Stimulated activated CD8-positive, alpha-beta memory T cell treated with anti-CD3 and anti-CD28 coated beads, Interleukin-15, amount 100 ng/mL, for 48 hours (primary cell): ENCODE measurements around the gene CCND2.

ENCODE experiments used
- DNase-seq, 2 donors: peaks; one replicate each; pipeline ENCODE4 v3.0.0-alpha.2; 2020; ENCODE audit warnings: low read depth in 2 of 2

CCND2 gene

GRCh38 chr12:4289998-4290790 is 16.6 kb downstream of the CCND2 start:
- no peak for DNase-seq

DNA sequence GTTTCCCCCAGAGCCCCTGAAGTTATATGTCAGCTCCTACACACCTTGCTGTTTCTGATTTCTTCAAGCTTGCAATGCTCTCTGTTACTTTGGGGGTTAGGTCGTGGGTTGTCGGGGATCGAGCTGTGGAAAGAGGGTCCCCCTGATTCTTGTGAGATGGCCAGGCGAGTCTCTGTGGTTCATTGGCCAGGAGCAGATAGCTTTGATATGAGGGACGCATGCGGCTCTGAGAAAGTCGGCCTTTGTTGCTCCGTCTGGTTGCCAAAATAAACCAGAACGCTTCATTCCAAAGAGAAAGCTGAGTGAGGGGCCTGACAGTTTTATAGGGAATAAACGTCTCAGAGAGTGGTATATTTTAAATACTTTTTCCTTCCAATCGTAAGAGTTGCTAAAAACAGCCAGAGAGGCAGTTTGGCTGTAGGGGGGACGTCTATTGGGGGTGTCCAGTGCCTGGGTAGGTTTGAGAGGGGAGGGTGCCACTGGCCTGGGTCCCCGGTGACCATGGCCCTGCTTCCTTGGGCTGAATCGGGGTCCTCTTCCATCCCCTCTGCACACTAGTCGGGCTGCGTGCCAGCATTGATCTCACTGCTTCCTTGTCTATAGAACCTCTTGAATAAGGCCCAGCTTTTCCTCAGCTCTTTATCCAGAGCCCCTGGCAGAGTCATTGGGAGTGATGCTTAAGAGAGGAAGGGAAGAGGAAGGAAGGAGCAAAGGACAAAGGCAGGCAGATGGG is 18.9 kb downstream of the CCND2 start:
- DNase-seq: no peak

- DNase-seq: no peak
Observed at GRCh38 chr12:4293299-4293965, 19.9 kb downstream of the CCND2 start.

- DNase-seq: no peak
Observed at GRCh38 chr12:4293966-4294505, 20.5 kb downstream of the CCND2 start.

DNA sequence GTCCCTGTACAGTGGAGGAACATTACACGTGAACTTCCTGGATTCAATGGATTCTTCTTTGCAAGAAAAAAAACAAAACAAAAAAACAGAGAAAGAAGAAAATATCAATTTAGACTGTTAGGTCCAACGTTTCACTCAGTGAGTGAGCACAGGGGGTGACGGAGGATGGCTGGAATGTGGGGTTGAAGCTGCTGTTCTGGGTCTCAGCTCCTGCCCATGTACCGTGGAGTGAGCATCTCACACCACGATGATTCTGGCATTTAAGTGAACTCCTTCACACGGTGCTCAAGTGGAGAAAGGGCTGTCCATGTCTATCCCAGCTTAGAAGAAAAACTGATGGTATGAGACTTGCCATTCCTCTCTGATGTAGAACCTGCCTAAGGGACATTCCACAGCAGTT is 23.2 kb downstream of the CCND2 start:
- no peak for DNase-seq

GRCh38 chr12:4297617-4298016 is 24.1 kb downstream of the CCND2 start:
- no peak for DNase-seq

- DNase-seq: no peak
Observed at GRCh38 chr12:4300883-4301282, 27.3 kb downstream of the CCND2 start.

DNA sequence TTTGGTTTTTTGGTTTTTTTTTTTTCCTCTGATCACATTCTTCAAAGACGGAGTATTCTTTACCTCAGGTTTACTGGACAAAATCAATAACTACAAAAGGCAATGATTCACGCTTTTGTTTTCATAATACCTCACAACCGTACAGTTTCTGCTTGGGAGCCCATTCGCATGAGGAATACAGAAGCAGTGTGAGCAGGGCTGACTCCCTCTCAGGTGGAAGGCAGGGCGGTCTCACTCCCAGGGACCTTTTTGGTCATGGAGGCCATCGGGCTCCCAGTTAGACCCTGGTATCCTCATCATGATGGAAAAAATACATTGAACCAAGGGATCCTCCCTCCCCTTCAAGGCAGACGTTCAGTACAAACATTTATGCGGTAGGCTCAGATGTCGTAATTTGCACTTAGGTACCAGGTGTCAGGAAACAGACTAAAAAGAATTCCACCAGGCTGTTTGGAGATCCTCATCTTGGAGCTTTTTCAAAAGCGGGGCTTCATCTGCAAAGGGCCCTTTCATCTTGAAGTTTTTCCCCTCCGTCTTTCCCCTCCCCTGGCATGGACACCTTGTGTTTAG is 28.5 kb downstream of the CCND2 start:
- no peak for DNase-seq

DNA sequence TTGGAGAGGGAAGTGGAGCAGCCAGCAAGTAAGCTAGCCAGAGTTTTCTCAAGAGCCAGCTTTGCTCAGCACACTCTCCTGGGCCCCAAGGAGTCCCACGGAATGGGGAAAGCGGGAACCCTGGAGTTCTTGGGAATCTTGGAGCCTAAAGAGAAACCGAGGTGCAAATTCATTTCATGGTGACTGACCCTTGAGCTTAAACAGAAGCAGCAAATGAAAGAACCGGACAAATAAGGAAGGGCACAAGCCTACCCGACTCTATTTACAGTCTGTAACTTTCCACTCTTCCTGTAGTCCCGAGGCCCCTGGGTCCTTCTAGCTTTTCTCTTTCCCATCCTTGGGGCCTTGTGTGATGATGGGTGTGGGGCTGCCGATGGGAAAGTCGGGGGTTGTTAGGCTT is 29.3 kb downstream of the CCND2 start:
- DNase-seq: no peak

GRCh38 chr12:4303750-4304149 is 30.2 kb downstream of the CCND2 start:
- DNase-seq: no peak

- DNase-seq: no peak
Observed at GRCh38 chr12:4307593-4308333, 34.2 kb downstream of the CCND2 start.

- no peak for DNase-seq
Observed at GRCh38 chr12:4308334-4308950, 34.9 kb downstream of the CCND2 start.

DNA sequence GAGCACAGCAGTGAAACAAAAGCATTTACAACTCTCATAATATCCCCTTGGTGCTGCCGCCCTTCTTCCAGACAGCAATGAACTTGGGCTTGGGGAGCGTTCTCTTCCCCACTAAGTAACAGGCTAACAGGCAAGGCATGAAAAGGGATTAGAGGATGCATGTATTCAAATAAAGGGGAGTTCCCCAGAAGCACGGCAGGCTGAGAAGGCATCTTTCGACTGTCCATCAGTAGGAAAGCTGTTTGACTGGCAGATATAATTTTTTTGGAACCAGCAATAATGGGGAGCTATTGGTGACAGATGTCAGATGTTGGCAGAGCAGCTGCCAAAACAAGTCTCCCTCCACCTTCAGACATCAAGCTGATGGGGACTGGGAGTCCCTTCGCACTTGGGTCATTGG is 38.2 kb downstream of the CCND2 start:
- no peak for DNase-seq

DNA sequence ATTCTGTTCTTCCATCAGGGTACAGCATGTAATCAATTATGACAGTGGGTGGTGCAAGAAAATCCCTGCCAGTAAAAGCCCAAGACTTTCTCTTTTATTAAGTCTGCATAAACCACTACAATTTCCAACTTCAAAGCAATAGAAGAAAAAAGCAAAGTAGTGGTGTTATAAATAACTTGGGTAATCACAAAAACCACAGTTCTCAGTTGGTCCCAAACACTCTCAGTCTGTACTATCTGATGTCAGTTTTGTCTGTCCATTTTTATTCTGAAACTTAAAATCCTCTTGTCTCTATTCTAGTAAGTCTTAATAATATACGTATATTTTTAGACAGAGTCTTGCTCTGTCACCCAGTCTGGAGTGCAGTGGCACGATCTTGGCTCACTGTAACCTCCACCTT is 38.7 kb downstream of the CCND2 start:
- DNase-seq: no peak

DNA sequence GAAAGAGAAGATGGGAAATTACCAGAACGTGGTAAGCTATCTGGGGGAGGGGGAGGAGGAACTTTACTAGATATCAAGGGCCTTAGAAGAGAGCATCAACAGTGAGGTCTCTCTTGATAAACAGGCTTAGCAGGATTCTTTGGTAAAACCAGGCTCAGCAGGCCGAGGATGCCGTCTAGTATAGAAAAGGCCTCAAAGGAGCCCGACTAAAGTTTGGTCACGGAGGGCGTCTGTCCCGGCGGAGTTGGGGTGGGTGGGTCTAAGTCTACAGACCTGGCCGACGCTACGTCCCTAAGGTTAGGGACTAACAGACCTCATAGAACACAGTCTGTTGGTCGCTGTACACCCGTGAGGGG is 46.9 kb downstream of the CCND2 start:
- no peak for DNase-seq

GRCh38 chr12:4320853-4321701 is 47.5 kb downstream of the CCND2 start, which contains the start of gene TIGAR:
TSS of gene TIGAR (plus strand) at chr12:4321213. CDS start at chr12:4321272, 59 bp downstream.
- peak; percentile 92 for DNase-seq

DNA sequence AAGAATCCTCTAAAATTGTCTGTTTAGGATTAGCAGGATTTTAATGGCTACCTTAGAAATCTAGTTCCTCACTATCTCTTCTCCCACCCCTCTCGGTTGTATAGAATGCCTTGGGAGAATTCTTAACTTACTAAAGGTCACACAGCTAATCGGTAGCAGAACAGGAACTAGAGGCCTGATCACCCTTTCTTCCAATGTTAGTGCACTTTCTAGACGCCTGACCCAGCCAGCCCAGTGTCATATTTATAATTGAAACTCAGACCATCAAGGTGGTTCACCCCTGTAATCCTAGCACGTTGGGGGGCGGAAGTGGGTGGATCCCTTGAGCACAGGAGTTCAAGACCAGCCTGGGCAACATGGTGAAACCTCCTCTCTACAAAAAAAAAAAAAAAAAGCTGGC is 49.2 kb downstream of the CCND2 start:
- no peak for DNase-seq
